HUES64 (cell line): Measurements from ENCODE around the gene ANKMY2.

Source experiments
- H3K27ac ChIP-seq: 2 replicates; pipeline ENCODE4 v1.7.0; 2013; ENCODE audit warnings: low read depth, low read length, inconsistent platforms
- H3K27me3 ChIP-seq: 2 replicates; pipeline ENCODE4 v1.6.1; 2013; ENCODE audit warnings: mild to moderate bottlenecking, low read length; ENCODE audit not compliant: insufficient read depth
- H3K36me3 ChIP-seq: 2 replicates; pipeline ENCODE4 v1.6.1; 2013; ENCODE audit warnings: mild to moderate bottlenecking, low read length; ENCODE audit not compliant: insufficient read depth
- H3K4me1 ChIP-seq: 2 replicates; pipeline ENCODE4 v1.6.1; 2013; ENCODE audit warnings: mild to moderate bottlenecking, low read length, moderate library complexity; ENCODE audit not compliant: insufficient read depth
- H3K4me3 ChIP-seq: 2 replicates; pipeline ENCODE4 v1.5.1; 2013; ENCODE audit warnings: mild to moderate bottlenecking, low read length, moderate library complexity
- H3K9ac ChIP-seq: 2 replicates; pipeline ENCODE4 v1.6.1; 2013; ENCODE audit warnings: mild to moderate bottlenecking, low read depth, low read length
- H3K9me3 ChIP-seq: 2 replicates; pipeline ENCODE4 v1.6.1; 2013; ENCODE audit warnings: low read depth, low read length; ENCODE audit not compliant: insufficient read depth
- WGBS: fragments of 150-250, 120-280 bp; methylation state at CpG from one replicate; pipeline ENCODE4 v1.1.7; 2013; ENCODE audit warnings: missing lambda C conversion rate; 5-methylcytosine and 5-hydroxymethylcytosine counted together

The ANKMY2 gene

DNA sequence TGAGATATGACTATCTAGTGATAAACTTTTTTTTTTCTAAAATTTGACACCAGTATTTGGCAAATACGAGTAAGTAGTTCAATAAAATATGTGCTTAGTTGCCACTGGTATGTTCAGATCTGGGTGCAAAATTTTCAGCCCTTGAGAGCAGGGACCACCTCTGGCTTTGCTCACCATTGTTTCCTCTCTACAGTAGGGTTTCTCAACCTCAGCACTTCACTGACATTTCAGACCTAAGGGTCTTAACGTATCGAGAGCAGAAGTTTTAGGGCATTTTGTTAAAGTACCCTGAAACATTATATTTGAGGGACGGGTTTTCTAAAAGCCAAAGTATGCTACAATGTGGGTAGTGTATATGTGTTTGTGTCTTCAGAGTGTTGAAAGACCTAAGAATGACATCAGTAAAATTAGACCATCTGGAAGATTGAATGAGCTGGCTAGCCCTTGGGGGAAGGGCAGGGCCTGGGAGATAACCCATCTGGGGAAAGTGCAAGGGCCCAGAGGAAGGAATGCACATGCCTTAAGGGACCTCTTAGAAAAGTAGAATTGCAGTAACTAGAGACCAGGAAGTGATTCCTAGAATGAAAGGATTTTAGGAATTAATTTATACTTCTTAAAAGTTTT, 12.2 kb upstream of the ANKMY2 start:
- H3K27me3 ChIP-seq = no peaks in the 10 kb centered on the region
- H3K36me3 ChIP-seq = no peaks in the 10 kb centered on the region
- no peak overlapping the region; the same call in 1 of the 2 replicates for H3K9ac ChIP-seq
- WGBS = 65% methylated on average over 4 of the region's 4 CpGs
- peak overlapping the region; percentile 31 for H3K27ac ChIP-seq
- H3K9me3 ChIP-seq = no peaks in the 10 kb centered on the region
- peak overlapping the region; percentile 31; the same call in 1 of the 2 replicates for H3K4me3 ChIP-seq
- peaks cover 50% of the 10 kb centered on the region for H3K4me1 ChIP-seq

DNA sequence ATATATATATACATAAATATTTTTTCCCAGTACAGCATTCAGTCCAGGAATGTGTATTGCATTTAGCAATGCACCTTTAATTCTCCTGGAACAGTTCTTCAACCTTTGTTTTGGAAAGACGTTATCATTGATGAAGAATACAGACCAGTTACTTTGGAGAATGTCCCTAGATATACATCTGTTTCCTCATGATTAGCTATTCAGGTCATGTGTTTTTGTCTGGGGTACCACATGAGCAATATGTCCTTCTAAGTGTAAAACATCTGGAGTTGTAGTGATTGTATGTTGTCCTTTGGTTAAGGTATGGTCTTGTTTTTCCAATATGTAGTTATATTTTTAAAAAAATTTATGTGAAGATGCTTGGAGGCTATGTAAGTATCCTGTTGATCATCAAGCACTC, 10.6 kb upstream of the ANKMY2 start:
- no peaks in the 10 kb centered on the region for H3K27me3 ChIP-seq
- H3K27ac ChIP-seq = no peak overlapping the region
- 89% methylated on average over 1 of the region's 1 CpG for WGBS
- no peak overlapping the region for H3K9ac ChIP-seq
- peaks cover 36% of the 10 kb centered on the region for H3K4me1 ChIP-seq
- no peaks in the 10 kb centered on the region for H3K36me3 ChIP-seq
- no peak overlapping the region for H3K4me3 ChIP-seq
- no peaks in the 10 kb centered on the region for H3K9me3 ChIP-seq

DNA sequence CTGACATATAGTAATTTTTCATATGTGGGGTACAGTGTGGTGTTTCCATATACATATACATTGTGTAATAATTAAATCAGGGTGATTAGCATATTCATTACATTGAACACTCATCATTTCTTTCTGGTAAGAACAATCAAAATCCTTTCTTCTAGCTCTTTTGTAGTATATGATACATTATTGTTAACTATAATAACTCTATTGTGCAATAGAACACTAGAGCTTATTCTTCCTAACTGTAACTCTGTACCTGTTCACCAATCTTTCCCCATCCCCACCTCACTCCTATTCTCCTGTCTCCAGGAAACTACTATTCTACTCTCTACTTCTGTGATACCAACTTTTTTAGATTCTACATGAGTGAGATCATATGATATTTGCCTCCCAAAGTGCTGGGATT, 9.8 kb upstream of the ANKMY2 start:
- Histone ChIP-seq H3K27me3 (no peaks in the 10 kb centered on the region), H3K4me3 (no peak overlapping the region), H3K4me1 (peaks cover 29% of the 10 kb centered on the region), H3K9me3 (no peaks in the 10 kb centered on the region), H3K9ac (no peak overlapping the region), H3K36me3 (no peaks in the 10 kb centered on the region), H3K27ac (no peak overlapping the region)

DNA sequence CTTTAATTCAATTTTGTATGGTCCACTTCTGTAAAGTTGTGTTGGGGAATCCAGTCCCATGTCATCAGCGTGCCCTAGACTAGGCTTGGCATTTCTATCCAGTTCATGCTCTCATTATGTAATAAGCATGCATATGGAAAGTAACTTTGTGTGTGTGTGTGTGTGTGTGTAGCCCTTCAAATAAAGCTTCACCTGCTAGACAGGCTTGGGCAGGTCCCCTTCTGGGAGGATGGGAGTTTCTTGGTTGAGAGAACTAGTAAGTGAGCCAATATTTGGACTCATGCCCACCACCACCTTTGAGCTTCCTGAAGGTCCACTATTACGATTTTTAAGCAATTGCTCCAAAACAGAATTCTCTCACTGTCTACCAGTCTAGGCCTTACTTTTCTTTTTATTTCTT, 7.3 kb upstream of the ANKMY2 start:
- Histone ChIP-seq H3K4me3 (no peak overlapping the region), H3K9ac (no peak overlapping the region), H3K9me3 (no peaks in the 10 kb centered on the region), H3K36me3 (no peaks in the 10 kb centered on the region), H3K27me3 (no peaks in the 10 kb centered on the region), H3K27ac (no peak overlapping the region), H3K4me1 (peaks cover 29% of the 10 kb centered on the region)
- WGBS = 97% methylated on average over 2 of the region's 2 CpGs

DNA sequence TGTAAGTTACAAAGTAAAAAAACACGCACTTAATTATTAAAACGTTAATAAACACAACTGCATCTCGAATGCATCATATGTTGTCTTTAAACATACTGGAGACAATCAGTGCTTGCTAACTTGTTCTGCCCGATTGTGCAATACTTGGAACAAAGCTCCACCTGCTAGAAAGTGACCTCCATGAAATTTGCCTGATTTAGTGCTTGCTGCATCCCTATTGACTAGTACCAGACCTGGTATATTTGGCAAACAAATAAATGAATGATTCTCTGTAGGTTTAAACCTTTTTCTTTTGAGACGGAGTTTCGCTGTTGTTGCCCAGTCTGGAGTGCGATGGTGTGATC, 6.7 kb upstream of the ANKMY2 start:
- Histone ChIP-seq H3K9ac (no peak overlapping the region), H3K9me3 (no peaks in the 10 kb centered on the region), H3K36me3 (no peaks in the 10 kb centered on the region), H3K4me3 (no peak overlapping the region), H3K4me1 (peaks cover 29% of the 10 kb centered on the region), H3K27me3 (no peaks in the 10 kb centered on the region), H3K27ac (no peak overlapping the region)
- 96% methylated on average over 7 of the region's 7 CpGs for WGBS

DNA sequence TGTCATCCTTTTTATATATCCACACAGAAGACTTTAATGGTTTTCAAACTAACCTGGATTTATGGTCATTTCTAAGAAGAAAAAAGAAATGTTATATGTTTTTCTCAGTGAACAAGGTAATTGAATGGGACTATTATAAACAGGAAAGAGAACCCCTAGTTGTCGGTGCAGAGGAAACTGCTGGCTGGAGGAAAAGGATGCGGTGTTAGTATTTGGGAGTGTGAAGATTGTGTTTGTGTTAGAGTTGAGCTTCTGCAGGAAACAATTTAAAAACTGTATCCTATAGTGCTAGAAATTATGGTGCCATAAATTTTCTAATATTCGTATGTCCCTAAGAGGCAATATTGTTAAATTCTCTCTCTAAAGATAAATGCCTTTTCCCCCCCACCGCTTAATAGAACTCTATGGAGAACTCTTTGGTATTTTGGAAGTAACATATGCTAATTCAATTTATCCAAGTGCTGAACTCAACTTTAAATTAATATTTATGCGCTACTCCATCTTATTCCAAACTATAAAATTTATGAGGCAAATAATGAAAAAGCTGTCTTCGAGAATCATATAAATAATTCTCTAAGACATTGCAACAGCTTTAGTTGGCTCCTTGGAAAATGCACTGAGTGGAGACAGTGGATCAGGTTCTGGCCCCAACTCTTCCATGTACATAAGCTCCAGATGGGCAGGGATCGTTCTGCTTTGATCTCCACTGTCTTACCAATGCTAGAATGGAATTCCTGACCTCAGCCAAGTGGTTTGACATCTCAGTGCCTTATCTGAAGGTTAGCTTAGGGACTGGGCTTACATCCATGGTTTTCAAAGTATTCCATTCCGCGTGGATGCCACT, 6.1 kb upstream of the ANKMY2 start:
- Histone ChIP-seq H3K4me3 (no peak overlapping the region), H3K36me3 (no peaks in the 10 kb centered on the region), H3K27ac (no peak overlapping the region), H3K27me3 (no peaks in the 10 kb centered on the region), H3K9me3 (no peaks in the 10 kb centered on the region), H3K4me1 (peaks cover 29% of the 10 kb centered on the region), H3K9ac (no peak overlapping the region)
- 96% methylated on average over 9 of the region's 9 CpGs for WGBS

DNA sequence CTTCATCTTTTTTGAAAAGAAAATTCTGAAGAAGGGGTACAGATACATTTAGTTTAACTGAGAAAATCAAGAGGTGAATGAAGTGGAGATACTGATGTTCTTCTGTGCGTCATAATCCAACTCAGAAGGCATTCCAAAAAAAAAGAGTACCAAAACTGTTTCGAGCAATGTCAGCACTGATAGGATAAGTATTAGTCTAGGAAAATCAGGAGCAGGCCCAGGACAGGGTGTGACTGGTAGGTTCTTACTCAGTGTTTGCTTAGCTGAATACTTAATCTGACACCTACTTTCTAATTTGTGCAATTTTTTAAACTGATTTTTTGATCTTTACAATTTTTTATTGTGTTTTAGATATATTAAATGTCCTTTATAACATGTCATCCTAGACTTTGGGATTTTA, 4.7 kb upstream of the ANKMY2 start:
- Histone ChIP-seq H3K9ac (no peak overlapping the region), H3K4me3 (no peak overlapping the region), H3K9me3 (no peaks in the 10 kb centered on the region), H3K4me1 (peaks cover 29% of the 10 kb centered on the region), H3K36me3 (no peaks in the 10 kb centered on the region), H3K27ac (no peak overlapping the region), H3K27me3 (no peaks in the 10 kb centered on the region)
- WGBS = 93% methylated on average over 2 of the region's 2 CpGs

DNA sequence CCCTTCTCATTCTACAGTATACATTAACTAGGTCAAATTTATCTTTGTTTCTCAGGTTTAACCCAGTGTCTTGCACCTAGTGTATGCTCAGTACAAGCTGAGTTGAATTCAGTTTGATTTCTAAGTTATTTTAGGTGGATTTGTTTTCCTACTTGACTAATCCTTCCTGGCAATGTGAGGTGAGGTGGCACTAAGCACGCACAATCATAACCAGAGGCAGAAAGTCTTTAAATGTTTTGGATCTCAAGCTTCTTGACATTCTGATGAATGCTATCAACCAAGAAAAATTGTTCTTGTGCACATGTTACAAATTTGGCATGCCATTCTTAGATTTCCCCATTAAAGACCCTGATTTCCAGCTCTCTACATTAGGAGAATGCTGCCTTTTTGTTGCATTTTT, 3.6 kb upstream of the ANKMY2 start:
- 100% methylated on average over 1 of the region's 1 CpG for WGBS
- Histone ChIP-seq H3K27me3 (peaks cover under 1% of the 10 kb centered on the region), H3K36me3 (no peaks in the 10 kb centered on the region), H3K4me1 (peaks cover 29% of the 10 kb centered on the region), H3K27ac (no peak overlapping the region), H3K4me3 (no peak overlapping the region), H3K9ac (no peak overlapping the region), H3K9me3 (no peaks in the 10 kb centered on the region)

DNA sequence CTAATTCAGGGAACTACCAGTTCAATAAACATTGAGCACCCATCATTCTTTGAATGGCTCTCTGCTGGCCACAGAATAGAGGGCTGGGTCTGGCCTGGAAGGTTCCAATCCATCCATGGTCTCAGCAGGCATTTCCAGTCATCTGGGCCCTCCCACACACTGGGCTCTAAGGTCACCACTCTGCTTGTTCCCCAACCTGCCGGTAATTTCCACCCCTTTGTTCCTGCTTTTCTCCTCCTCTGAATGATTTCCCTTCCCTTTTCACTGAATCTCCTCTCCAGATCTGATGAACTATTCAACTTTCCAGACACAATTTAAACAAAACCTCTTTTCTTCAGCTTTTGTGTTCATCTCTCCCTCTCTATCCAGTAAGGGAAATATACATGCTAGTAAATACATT, 3.0 kb upstream of the ANKMY2 start:
- Histone ChIP-seq H3K27ac (no peak overlapping the region), H3K9ac (no peak overlapping the region), H3K4me3 (peak overlapping the region; percentile 35)

DNA sequence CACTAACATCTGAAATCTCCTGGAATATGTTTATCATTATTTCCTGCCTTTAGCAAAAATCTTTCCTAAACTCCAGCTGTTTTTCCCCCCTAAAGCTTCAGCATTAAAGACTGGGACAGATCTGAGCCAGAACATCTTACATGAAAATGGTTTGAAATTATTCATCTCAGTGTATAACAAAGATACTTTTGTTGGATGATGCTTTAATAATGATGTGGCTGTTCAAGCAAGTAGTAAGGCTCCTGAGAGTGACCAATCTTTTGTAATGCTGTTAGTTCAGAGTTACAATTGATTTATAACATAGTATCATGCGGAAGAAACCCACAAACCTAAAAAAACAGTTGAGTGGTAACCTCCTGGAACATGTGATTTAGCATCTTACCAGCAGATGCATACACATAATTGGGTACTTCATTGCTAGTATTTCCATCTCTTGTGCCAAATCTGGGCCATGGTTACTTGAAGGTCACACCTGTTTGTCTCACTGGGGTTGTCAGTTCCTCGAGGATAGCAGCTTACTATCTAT, 1.9 kb upstream of the ANKMY2 start:
- Histone ChIP-seq H3K27ac (no peak overlapping the region), H3K27me3 (peaks cover 5% of the 10 kb centered on the region), H3K4me1 (peaks cover 29% of the 10 kb centered on the region), H3K9ac (0 out of 2 replicates have a peak overlapping the region, but pooled peaks have one; percentile 98), H3K4me3 (peak overlapping the region; percentile 81), H3K9me3 (no peaks in the 10 kb centered on the region), H3K36me3 (no peaks in the 10 kb centered on the region)
- WGBS = 85% methylated on average over 2 of the region's 2 CpGs

More for the DNA sequence above, 3.0 kb upstream of the ANKMY2 start:
- H3K9me3 ChIP-seq = no peaks in the 10 kb centered on the region
- H3K36me3 ChIP-seq = no peaks in the 10 kb centered on the region
- H3K27me3 ChIP-seq = peaks cover 5% of the 10 kb centered on the region
- peaks cover 29% of the 10 kb centered on the region for H3K4me1 ChIP-seq
- 30% methylated on average over 1 of the region's 1 CpG for WGBS

DNA sequence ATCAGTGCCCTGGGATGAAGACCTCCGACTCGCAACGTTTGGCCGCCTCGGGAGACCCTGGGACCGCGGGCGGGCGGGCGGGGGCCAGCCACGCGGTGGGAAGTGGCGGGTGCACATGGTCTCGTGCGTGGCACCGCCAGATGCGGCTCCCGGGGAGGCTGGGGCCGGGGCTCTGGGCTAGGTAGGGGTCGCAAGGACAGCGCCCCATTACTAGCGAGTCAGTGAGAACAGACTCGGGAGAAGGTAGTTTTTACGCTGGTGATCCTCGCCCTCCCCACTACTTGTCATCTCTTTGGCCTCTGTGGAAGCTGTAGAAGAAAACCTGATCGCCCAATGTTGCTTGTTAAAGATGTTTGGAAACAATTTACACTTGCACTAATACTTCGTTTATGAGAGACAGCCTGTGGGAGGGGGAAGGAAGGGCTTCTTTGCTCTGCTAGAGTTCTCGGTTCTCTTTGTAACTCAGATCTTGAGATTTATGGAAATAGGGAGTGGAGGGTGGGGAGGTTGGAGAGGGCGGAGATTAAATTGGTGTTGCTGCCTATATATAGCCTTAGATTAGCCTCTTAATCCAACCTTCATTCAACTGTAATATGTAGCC, 1.0 kb upstream of the ANKMY2 start:
- H3K27me3 ChIP-seq = peaks cover 5% of the 10 kb centered on the region
- H3K27ac ChIP-seq = no peak overlapping the region; the same call in 1 of the 2 replicates
- peaks cover 26% of the 10 kb centered on the region for H3K4me1 ChIP-seq

More for the DNA sequence above, 1.0 kb upstream of the ANKMY2 start:
- H3K4me3 ChIP-seq = peak overlapping the region; percentile 81
- WGBS = under 1% methylated on average over 29 of the region's 29 CpGs
- no peaks in the 10 kb centered on the region for H3K36me3 ChIP-seq
- H3K9me3 ChIP-seq = no peaks in the 10 kb centered on the region
- H3K9ac ChIP-seq = peak overlapping the region; percentile 98
